Prostate gland (tissue), 2 donors: Measurements from ENCODE around the gene TSHZ3. TPM values are rescaled to one million over a fixed set of nuclear protein-coding genes. Genes with fewer than 3 reads are reported as not detected.
A peak's percentile ranks its signal among the peaks of the same experiment; 100 is the strongest.

Experiments
- DNase-seq: peaks from one replicate; pipeline ENCODE4 v3.0.0-alpha.2; 2019; ENCODE audit warnings: low spot score
- H3K27ac ChIP-seq, 2 donors: fragments of 200-600 bp; sonication (generic); 2 replicates each; pipeline ENCODE4 v1.5.1; 2017 to 2019
- H3K27me3 ChIP-seq: fragments of 200-600 bp; sonication (generic); replicated peaks from 2 replicates; pipeline ENCODE4 v1.5.1; 2019; ENCODE audit not compliant: insufficient read depth
- H3K36me3 ChIP-seq, 2 donors: fragments of 200-600 bp; sonication (generic); 1 replicate in 1 of 2; 2 replicates in 1 of 2; pipeline versions ENCODE4 v1.5.1 to v1.8.1; 2017 to 2019
- H3K4me1 ChIP-seq: fragments of 200-600 bp; sonication (generic); replicated peaks from 2 replicates; pipeline ENCODE4 v1.5.1; 2019
- H3K4me3 ChIP-seq, 2 donors: fragments of 200-600 bp; sonication (generic); 2 replicates each; pipeline ENCODE4 v1.5.1; 2017 to 2019
- H3K9me3 ChIP-seq: fragments of 200-600 bp; sonication (generic); 2 replicates; pipeline ENCODE4 v1.5.1; 2017
- CTCF ChIP-seq, 4 experiments: fragments of 200-600 bp in 2 of 4; fragments of 450-650 bp in 2 of 4; sonication (generic) in 2 of 4; IDR thresholded peaks; 1 replicate in 3 of 4; 2 replicates in 1 of 4; pipeline ENCODE4 v1.5.1; 2016 to 2019; ENCODE audit warnings: antibody characterized with exemption in 4 of 4, mild to moderate bottlenecking in 2 of 4, moderate library complexity in 2 of 4
- POLR2A ChIP-seq: fragments of 450-650 bp; IDR thresholded peaks from one replicate; pipeline ENCODE4 v1.6.1; 2016; ENCODE audit warnings: antibody characterized with exemption, mild to moderate bottlenecking
- POLR2AphosphoS5 ChIP-seq: sonication (generic); formaldehyde crosslinking; IDR thresholded peaks from one replicate; pipeline ENCODE4 v1.6.1; 2017; ENCODE audit warnings: antibody characterized with exemption
- WGBS: methylation state at CpG from one replicate; pipeline ENCODE4 v1.1.5; 2018; 5-methylcytosine and 5-hydroxymethylcytosine counted together
- intact Hi-C: fragments of 100-400 bp; cut with DNase I; formaldehyde crosslinking; loops from one replicate; pipeline ENCODE4 v1.14.2; 2022
- total RNA-seq, 2 donors: library from RNA; depleted of rRNA; stranded (reverse); fragments of >200 nt; gene quantifications; one replicate each; pipeline ENCODE4 v1.1.0, GENCODE V29; 2016

The TSHZ3 gene
- total RNA-seq, 2 donors from 2014 or later = 10.4 to 18.4 TPM

GRCh38 chr19:31331536-31331935 is 17.7 kb downstream of the TSHZ3 start:
- no peak for DNase-seq
- TF ChIP-seq CTCF (IDR thresholded peaks at IDR 0.05) = no peak
- no peak for TF ChIP-seq POLR2AphosphoS5
- no peak for TF ChIP-seq POLR2A
- H3K4me3 ChIP-seq = no peak overlapping the region
- H3K36me3 ChIP-seq = no peaks in the 10 kb centered on the region
- 35% methylated on average over 11 of the region's 11 CpGs for WGBS
- H3K4me1 ChIP-seq = peaks cover 13% of the 10 kb centered on the region
- no peaks in the 10 kb centered on the region for H3K27me3 ChIP-seq
- no peaks in the 10 kb centered on the region for H3K9me3 ChIP-seq
- intact Hi-C loops = no loop called here
- peak overlapping the region; percentile 54 to 56 for H3K27ac ChIP-seq

- peak; percentile 73 for DNase-seq
- Histone ChIP-seq H3K4me1 (peaks cover 16% of the 10 kb centered on the region), H3K27me3 (no peaks in the 10 kb centered on the region), H3K27ac (peak overlapping the region; percentile 54 to 56), H3K9me3 (no peaks in the 10 kb centered on the region), H3K36me3 (no peaks in the 10 kb centered on the region), H3K4me3 (no peak overlapping the region)
- 36% methylated on average over 12 of the region's 12 CpGs for WGBS
- intact Hi-C loops = no loop called here
- TF ChIP-seq CTCF (IDR thresholded peaks at IDR 0.05) (no peak), POLR2A (no peak), POLR2AphosphoS5 (peak; percentile 74)
Observed at GRCh38 chr19:31330761-31331160, 18.5 kb downstream of the TSHZ3 start.

- Histone ChIP-seq H3K27ac (peak overlapping the region; percentile 54 to 56), H3K4me1 (peaks cover 16% of the 10 kb centered on the region), H3K9me3 (no peaks in the 10 kb centered on the region), H3K27me3 (no peaks in the 10 kb centered on the region), H3K36me3 (no peaks in the 10 kb centered on the region), H3K4me3 (no peak overlapping the region)
- no peak for DNase-seq
- WGBS = 87% methylated on average over 10 of the region's 10 CpGs
- intact Hi-C loops = no loop called here
- TF ChIP-seq CTCF (IDR thresholded peaks at IDR 0.05) (no peak), POLR2A (no peak), POLR2AphosphoS5 (no peak)
Observed at GRCh38 chr19:31330237-31330636, 19.0 kb downstream of the TSHZ3 start.

GRCh38 chr19:31329819-31330218 is 19.4 kb downstream of the TSHZ3 start:
- TF ChIP-seq POLR2A (no peak), CTCF (IDR thresholded peaks at IDR 0.05) (no peak), POLR2AphosphoS5 (no peak)
- H3K4me1 ChIP-seq = peaks cover 16% of the 10 kb centered on the region
- intact Hi-C loops = loop anchor here (5.0 kb wide), 1 partner anchor 68 kb away; no protein-coding TSS in a partner anchor
- no peak overlapping the region for H3K4me3 ChIP-seq
- H3K9me3 ChIP-seq = no peaks in the 10 kb centered on the region
- H3K27ac ChIP-seq = peak overlapping the region; percentile 54 to 56
- H3K36me3 ChIP-seq = no peaks in the 10 kb centered on the region
- H3K27me3 ChIP-seq = no peaks in the 10 kb centered on the region
- DNase-seq = no peak
- WGBS = 57% methylated on average over 4 of the region's 4 CpGs

GRCh38 chr19:31328238-31328637 is 21.0 kb downstream of the TSHZ3 start:
- TF ChIP-seq POLR2A (no peak), POLR2AphosphoS5 (no peak), CTCF (IDR thresholded peaks at IDR 0.05) (no peak)
- WGBS = 64% methylated on average over 4 of the region's 4 CpGs
- Histone ChIP-seq H3K27ac (no peak overlapping the region), H3K4me3 (no peak overlapping the region), H3K4me1 (peaks cover 16% of the 10 kb centered on the region), H3K36me3 (no peaks in the 10 kb centered on the region), H3K27me3 (no peaks in the 10 kb centered on the region), H3K9me3 (no peaks in the 10 kb centered on the region)
- intact Hi-C loops = loop anchor here (5.0 kb wide), 1 partner anchor 66 kb away; no protein-coding TSS in a partner anchor
- DNase-seq = no peak
